ENCODE measurements around the gene BAIAP2L2. TPM values are rescaled to one million over a fixed set of nuclear protein-coding genes. Genes with fewer than 3 reads are reported as not detected.
A peak's percentile ranks its signal among the peaks of the same experiment; 100 is the strongest.

BAIAP2L2 gene
- total and polyA plus RNA-seq, 3 donors from 2014 or later, result 6.6 to 10.0 (median 8.8) TPM

- Histone ChIP-seq H3K36me3 (ENCODE audit: low read depth, missing control alignments) (no peaks in the 10 kb centered on the region), H3K4me1 (peaks cover 55% of the 10 kb centered on the region), H3K27ac (peak overlapping the region; percentile 92 to 94), H3K27me3 (no peaks in the 10 kb centered on the region), H3K9me3 (no peaks in the 10 kb centered on the region), H3K4me3 (no peak overlapping the region)
- intact Hi-C loops (cut with DNase I; ENCODE audit: low total_unique reads), result no loop called here
- 60 to 61% methylated on average over 9 to 10 of the region's 10 CpGs for WGBS, 2 donors
- TF ChIP-seq, protein P1, sequence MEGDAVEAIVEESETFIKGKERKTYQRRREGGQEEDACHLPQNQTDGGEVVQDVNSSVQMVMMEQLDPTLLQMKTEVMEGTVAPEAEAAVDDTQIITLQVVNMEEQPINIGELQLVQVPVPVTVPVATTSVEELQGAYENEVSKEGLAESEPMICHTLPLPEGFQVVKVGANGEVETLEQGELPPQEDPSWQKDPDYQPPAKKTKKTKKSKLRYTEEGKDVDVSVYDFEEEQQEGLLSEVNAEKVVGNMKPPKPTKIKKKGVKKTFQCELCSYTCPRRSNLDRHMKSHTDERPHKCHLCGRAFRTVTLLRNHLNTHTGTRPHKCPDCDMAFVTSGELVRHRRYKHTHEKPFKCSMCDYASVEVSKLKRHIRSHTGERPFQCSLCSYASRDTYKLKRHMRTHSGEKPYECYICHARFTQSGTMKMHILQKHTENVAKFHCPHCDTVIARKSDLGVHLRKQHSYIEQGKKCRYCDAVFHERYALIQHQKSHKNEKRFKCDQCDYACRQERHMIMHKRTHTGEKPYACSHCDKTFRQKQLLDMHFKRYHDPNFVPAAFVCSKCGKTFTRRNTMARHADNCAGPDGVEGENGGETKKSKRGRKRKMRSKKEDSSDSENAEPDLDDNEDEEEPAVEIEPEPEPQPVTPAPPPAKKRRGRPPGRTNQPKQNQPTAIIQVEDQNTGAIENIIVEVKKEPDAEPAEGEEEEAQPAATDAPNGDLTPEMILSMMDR (IDR thresholded peaks at IDR 0.05), result no peak
- TF ChIP-seq POLR2A (IDR thresholded peaks at IDR 0.05), result no peak
- peak; percentile 32 for DNase-seq
These were observed 74.0 kb downstream of the BAIAP2L2 start for GRCh38 chr22:38036392-38037062.

DNA sequence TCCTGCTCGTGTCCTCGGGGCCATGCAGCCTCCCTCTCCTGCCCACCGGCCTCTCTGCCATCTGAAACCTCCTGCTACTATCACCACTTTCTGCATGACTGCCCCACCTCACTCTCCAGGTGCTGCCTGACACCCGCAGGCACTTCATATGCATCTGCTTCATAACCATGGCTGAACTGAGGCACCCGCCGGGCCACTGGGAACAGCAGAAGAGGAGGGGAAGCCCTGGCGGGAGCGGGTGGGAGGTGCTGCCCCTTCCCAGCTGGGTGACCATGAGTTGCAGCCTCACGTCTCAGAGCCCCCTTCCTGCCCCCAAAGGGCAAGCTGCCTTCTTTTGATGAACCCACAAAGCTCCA, 75.0 kb downstream of the BAIAP2L2 start:
- TF ChIP-seq, protein P1 (IDR thresholded peaks at IDR 0.05), result no peak
- no peak for TF ChIP-seq POLR2A (IDR thresholded peaks at IDR 0.05)
- no peaks in the 10 kb centered on the region for H3K9me3 ChIP-seq
- H3K27ac ChIP-seq, result peak overlapping the region in 1 of 2 donors; percentile 94
- H3K4me1 ChIP-seq, result peaks cover 51% of the 10 kb centered on the region
- no peaks in the 10 kb centered on the region for H3K27me3 ChIP-seq
- no peak for DNase-seq
- 82 to 90% methylated on average over 4 to 9 of the region's 9 CpGs for WGBS, 2 donors
- no peaks in the 10 kb centered on the region for H3K36me3 ChIP-seq (ENCODE audit: low read depth, missing control alignments)
- intact Hi-C loops (cut with DNase I; ENCODE audit: low total_unique reads), result no loop called here
- no peak overlapping the region for H3K4me3 ChIP-seq

Other genes starting within 250 kb of the BAIAP2L2 start
- 10 to 100 TPM; 25.2 to 38.0 TPM for gene MICALL1, start 204.4 kb downstream of the BAIAP2L2 start, total RNA-seq
- gene MICALL1, start 204.4 kb downstream of the BAIAP2L2 start, polyA plus RNA-seq (ENCODE audit: insufficient read depth, low read depth, low replicate concordance), result 30.8 TPM
- gene C22orf23, start 157.1 kb downstream of the BAIAP2L2 start, total RNA-seq, result 10 to 100 TPM; 50.9 to 70.9 TPM
- 241 TPM for gene C22orf23, start 157.1 kb downstream of the BAIAP2L2 start, polyA plus RNA-seq (ENCODE audit: insufficient read depth, low read depth, low replicate concordance)
- gene POLR2F, start 157.0 kb downstream of the BAIAP2L2 start, total RNA-seq, result 100 to 1,000 TPM; 107 to 137 TPM
- 88.7 TPM for gene POLR2F, start 157.0 kb downstream of the BAIAP2L2 start, polyA plus RNA-seq (ENCODE audit: insufficient read depth, low read depth, low replicate concordance)
- 1 to 10 TPM; 5.0 to 5.4 TPM for gene SOX10, start 126.1 kb downstream of the BAIAP2L2 start, total RNA-seq
- 6.1 TPM for gene SOX10, start 126.1 kb downstream of the BAIAP2L2 start, polyA plus RNA-seq (ENCODE audit: insufficient read depth, low read depth, low replicate concordance)
- gene PICK1, start 53.3 kb downstream of the BAIAP2L2 start, total RNA-seq, result 10 to 100 TPM; 78.7 to 89.7 TPM
- gene PICK1, start 53.3 kb downstream of the BAIAP2L2 start, polyA plus RNA-seq (ENCODE audit: insufficient read depth, low read depth, low replicate concordance), result 61.5 TPM
- 1 to 10 TPM; 1.6 to 2.0 TPM for gene SLC16A8, start 26.5 kb downstream of the BAIAP2L2 start, total RNA-seq
- 2.4 TPM for gene SLC16A8, start 26.5 kb downstream of the BAIAP2L2 start, polyA plus RNA-seq (ENCODE audit: insufficient read depth, low read depth, low replicate concordance)
- gene PLA2G6, start 71.1 kb upstream of the BAIAP2L2 start, total RNA-seq, result 100 to 1,000 TPM in 1 of 2 donors, 10 to 100 TPM in 1; 89.4 to 122 TPM
- 135 TPM for gene PLA2G6, start 71.1 kb upstream of the BAIAP2L2 start, polyA plus RNA-seq (ENCODE audit: insufficient read depth, low read depth, low replicate concordance)
- 1 to 10 TPM; 3.7 to 5.8 TPM for gene MAFF, start 91.3 kb upstream of the BAIAP2L2 start, total RNA-seq
- 3.2 TPM for gene MAFF, start 91.3 kb upstream of the BAIAP2L2 start, polyA plus RNA-seq (ENCODE audit: insufficient read depth, low read depth, low replicate concordance)
- 10 to 100 TPM; 35.4 to 66.5 TPM for gene TMEM184B, start 162.3 kb upstream of the BAIAP2L2 start, total RNA-seq
- gene TMEM184B, start 162.3 kb upstream of the BAIAP2L2 start, polyA plus RNA-seq (ENCODE audit: insufficient read depth, low read depth, low replicate concordance), result 25.2 TPM
- 100 to 1,000 TPM; 133 to 134 TPM for gene CSNK1E, start 206.7 kb upstream of the BAIAP2L2 start, total RNA-seq
- 69.2 TPM for gene CSNK1E, start 206.7 kb upstream of the BAIAP2L2 start, polyA plus RNA-seq (ENCODE audit: insufficient read depth, low read depth, low replicate concordance)

All from testis (tissue), 3 donors.